Activated CD4-positive, alpha-beta T cell treated with anti-CD3 and anti-CD28 coated beads for 36 hours (primary cell): ENCODE results near the gene GZF1. TPM values are rescaled to one million over a fixed set of nuclear protein-coding genes. Genes with fewer than 3 reads are reported as not detected.
"Not testable (repeated sequence)": the region's sequence is repeated elsewhere in the genome, so short reads cannot be mapped to it uniquely, and the experiment has no call there.

Experiments
- ATAC-seq: fragments of 200-7000 bp; cut with Tn5 transposase; one replicate; pipeline ENCODE4 v1.10.0; 2021; ENCODE audit warnings: mild to moderate bottlenecking, moderate library complexity
- CTCF ChIA-PET: fragments of 350-600 bp; sonication (Branson Sonifier 250); formaldehyde crosslinking; loops from one replicate; lab custom pipeline; 2021; ENCODE audit warnings: antibody characterized with exemption; lab: Charles Lee
- POLR2A ChIA-PET: fragments of 350-600 bp; sonication (Branson Sonifier 250); formaldehyde crosslinking; loops from one replicate; lab custom pipeline; 2021; ENCODE audit warnings: antibody characterized with exemption, inconsistent platforms; lab: Charles Lee
- DNase-seq: peaks from one replicate; pipeline ENCODE4 v3.0.0-alpha.2; 2020
- H3K27ac Mint-ChIP-seq: one replicate; pipeline ENCODE4 v1.8.0; 2021; ENCODE audit warnings: mixed read lengths
- H3K27me3 Mint-ChIP-seq: one replicate; pipeline ENCODE4 v1.8.0; 2021; ENCODE audit warnings: mixed read lengths
- H3K36me3 Mint-ChIP-seq: one replicate; pipeline ENCODE4 v1.8.0; 2021; ENCODE audit warnings: low read depth, mixed read lengths
- H3K4me1 Mint-ChIP-seq: one replicate; pipeline ENCODE4 v1.8.0; 2021; ENCODE audit warnings: mixed read lengths
- H3K4me3 Mint-ChIP-seq: one replicate; pipeline ENCODE4 v1.8.0; 2021; ENCODE audit warnings: mild to moderate bottlenecking, moderate library complexity, mixed read lengths
- H3K9me3 Mint-ChIP-seq: one replicate; pipeline ENCODE4 v1.8.0; 2021; ENCODE audit warnings: low read depth, mixed read lengths
- intact Hi-C, 2 experiments: fragments of 100-400 bp; cut with DNase I in 1 of 2; cut with micrococcal nuclease in 1 of 2; formaldehyde crosslinking; loops; one replicate each; pipeline versions ENCODE4 v1.14.2 to v1.15.1; 2022 to 2024; cut with DNase I, micrococcal nuclease
- total RNA-seq, 2 experiments: library from RNA; stranded (reverse); gene quantifications; one replicate each; pipeline ENCODE4 v1.2.3, GENCODE V29; 2021

Gene GZF1
- total RNA-seq, 2 experiments from 2014 or later = 6.9 to 8.9 TPM

GRCh38 chr20:23346002-23346401 is 16.0 kb upstream of the GZF1 start:
- CTCF ChIA-PET = interaction anchor here (1.4 kb wide), 1 partner anchor 654 kb away, joined by 4 read pairs; no protein-coding TSS in a partner anchor
- POLR2A ChIA-PET = no interaction called here
- no peaks in the 10 kb centered on the region for H3K36me3 Mint-ChIP-seq

DNA sequence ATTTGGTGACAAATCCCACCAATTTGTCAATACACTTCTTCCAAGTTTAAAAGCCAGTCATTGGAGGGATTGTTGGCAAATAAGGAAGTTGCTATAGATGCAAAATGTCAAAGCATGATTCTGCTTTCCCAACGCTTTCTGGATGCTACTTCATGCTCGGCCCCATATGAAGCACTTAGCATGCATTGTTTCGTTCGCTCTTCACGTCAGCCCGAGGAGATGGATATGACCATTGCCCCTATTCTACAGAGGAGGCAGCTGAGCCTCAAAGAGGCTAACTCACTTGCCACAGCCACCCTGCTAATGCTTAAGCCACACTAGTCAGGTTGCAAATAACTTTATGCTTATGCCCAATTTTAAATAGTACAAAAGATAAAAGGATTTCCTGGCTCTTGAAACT is 14.2 kb upstream of the GZF1 start:
- H3K27me3 Mint-ChIP-seq = no peaks in the 10 kb centered on the region
- ATAC-seq (no peak), DNase-seq (no peak)
- no peaks in the 10 kb centered on the region for H3K9me3 Mint-ChIP-seq
- POLR2A ChIA-PET = no interaction called here
- H3K4me1 Mint-ChIP-seq = peaks cover 20% of the 10 kb centered on the region
- intact Hi-C loops = loop anchor here in 1 of 2 experiments (2.0 to 10.0 kb wide), 2 partner anchors 73 to 293 kb away; partner anchors contain the start of gene NAPB
- no peak overlapping the region for H3K27ac Mint-ChIP-seq
- H3K4me3 Mint-ChIP-seq = no peak overlapping the region
- peaks cover 4% of the 10 kb centered on the region for H3K36me3 Mint-ChIP-seq
- CTCF ChIA-PET = interaction anchor here (1.0 to 2.1 kb wide), 2 partner anchors 69 to 74 kb away, joined by 4 to 7 read pairs; partner anchors contain the start of gene NAPB

More at GRCh38 chr20:23346002-23346401, 16.0 kb upstream of the GZF1 start:
- Mint-ChIP-seq H3K9me3 (no peaks in the 10 kb centered on the region), H3K27ac (no peak overlapping the region), H3K27me3 (no peaks in the 10 kb centered on the region), H3K4me1 (peaks cover 11% of the 10 kb centered on the region), H3K4me3 (no peak overlapping the region)
- intact Hi-C loops = loop anchor here in 1 of 2 experiments (10.0 kb wide), 1 partner anchor 291 kb away; no protein-coding TSS in a partner anchor
- DNase-seq (no peak), ATAC-seq (no peak)

DNA sequence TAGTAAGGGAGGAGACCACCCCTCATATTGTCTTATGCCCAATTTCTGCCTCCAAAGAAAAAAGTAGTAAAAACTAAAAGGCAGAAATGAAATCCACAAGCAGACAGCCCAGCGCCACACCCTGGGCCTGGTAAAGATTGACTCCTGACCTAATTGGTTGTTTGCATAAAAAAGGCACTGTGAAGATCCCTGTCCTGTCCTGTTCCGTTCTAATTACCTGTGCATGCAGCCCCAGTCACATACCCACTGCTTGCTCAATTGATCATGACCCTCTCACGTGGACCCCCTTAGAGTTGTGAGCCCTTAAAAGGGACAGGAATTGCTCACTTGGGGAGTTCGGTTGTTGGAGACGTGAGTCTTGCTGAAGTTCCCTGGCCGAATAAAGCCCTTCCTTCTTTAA is 13.5 kb upstream of the GZF1 start:
- ATAC-seq, DNase-seq, H3K9me3 Mint-ChIP-seq, H3K27me3 Mint-ChIP-seq, POLR2A ChIA-PET, H3K36me3 Mint-ChIP-seq: not testable (repeated sequence)
- intact Hi-C loops = loop anchor here in 1 of 2 experiments (2.0 to 10.0 kb wide), 2 partner anchors 72 to 294 kb away; partner anchors contain the start of gene NAPB
- Mint-ChIP-seq H3K4me3 (peak overlapping the region; percentile 9), H3K27ac (peak overlapping the region; percentile 100), H3K4me1 (peaks cover 24% of the 10 kb centered on the region)
- CTCF ChIA-PET = interaction anchor here (1.0 to 2.1 kb wide), 3 partner anchors 10 to 73 kb away, joined by 4 to 12 read pairs (median 7); partner anchors contain the start of gene NAPB

- ATAC-seq (peak; percentile 27), DNase-seq (peak; percentile 21)
- Mint-ChIP-seq H3K4me3 (peak overlapping the region; percentile 85), H3K27ac (peak overlapping the region; percentile 100), H3K9me3 (no peaks in the 10 kb centered on the region), H3K27me3 (no peaks in the 10 kb centered on the region), H3K36me3 (peaks cover 14% of the 10 kb centered on the region), H3K4me1 (peaks cover 24% of the 10 kb centered on the region)
- CTCF ChIA-PET = interaction anchor here (0.9 to 2.5 kb wide), 8 partner anchors 9 to 236 kb away, joined by 3 to 20 read pairs (median 5); partner anchors contain the start of gene NAPB
- POLR2A ChIA-PET = interaction anchor here (0.9 to 2.6 kb wide), 7 partner anchors 9 to 72 kb away, joined by 3 to 15 read pairs (median 4); partner anchors contain the start of gene NAPB
- intact Hi-C loops = loop anchor here (1.0 to 10.0 kb wide), 9 partner anchors 9 to 1643 kb away; partner anchors contain the start of genes NAPB (in 2 of the 2), APMAP (in 1 of the 2), CST9 (in 1 of the 2) and GZF1 (in 1 of the 2)
These were observed 12.4 kb upstream of the GZF1 start for GRCh38 chr20:23349338-23350195.

DNA sequence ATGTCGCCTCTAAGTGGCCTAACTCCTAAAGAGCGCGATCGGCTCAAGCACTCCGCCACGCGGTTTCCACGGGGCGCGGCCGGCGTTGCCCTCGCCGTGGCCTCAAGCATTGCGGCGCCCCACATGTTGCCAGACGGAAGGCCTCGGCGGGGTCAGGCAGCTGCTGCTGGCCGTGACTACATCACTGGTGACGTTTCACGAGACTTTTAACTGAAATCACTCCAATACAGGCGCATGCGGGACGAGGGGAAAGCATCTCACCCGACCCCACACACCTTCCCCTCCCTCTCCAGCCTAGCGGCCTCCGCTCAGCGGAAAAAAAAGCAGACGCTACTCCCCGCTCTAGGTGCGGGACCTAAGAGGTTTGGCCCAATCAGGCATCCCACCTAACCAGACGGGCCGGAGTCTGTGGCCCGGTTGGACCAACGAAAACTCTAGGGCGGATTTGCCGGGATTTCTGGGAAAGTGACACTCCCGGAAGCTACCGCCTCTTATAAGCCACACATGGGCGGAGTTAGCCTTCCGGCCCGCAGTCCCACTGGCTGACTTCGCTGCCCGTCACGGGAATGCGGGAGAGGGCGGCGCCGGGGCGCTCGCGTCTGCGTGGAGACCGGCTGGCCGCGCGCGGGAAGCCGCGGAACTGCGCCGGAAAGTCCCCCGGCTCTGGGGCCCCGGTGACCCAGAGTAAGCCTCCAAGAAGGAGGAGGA is 11.6 kb upstream of the GZF1 start, which contains the start of gene NXT1:
Gene NXT1, plus strand, starts transcription at position 596 of the 708 bp plus-strand sequence. CDS start 3,251 bp downstream, outside the sequence.
- ChIA-PET CTCF (interaction anchor here (0.5 to 2.5 kb wide), 10 partner anchors 8 to 237 kb away, joined by 3 to 20 read pairs (median 4); partner anchors contain the start of genes GZF1 and NAPB), POLR2A (interaction anchor here (0.8 to 2.6 kb wide), 9 partner anchors 8 to 71 kb away, joined by 3 to 15 read pairs (median 4); partner anchors contain the start of gene NAPB)
- no peaks in the 10 kb centered on the region for H3K9me3 Mint-ChIP-seq
- H3K4me3 Mint-ChIP-seq = peak within 1 kb of the TSS; percentile 85
- intact Hi-C loops = loop anchor here (1.0 to 10.0 kb wide), 7 partner anchors 8 to 1642 kb away; partner anchors contain the start of genes APMAP (in 1 of the 2), CST9 (in 1 of the 2), GZF1 (in 1 of the 2) and NAPB (in 1 of the 2)
- no peaks in the 10 kb centered on the region for H3K27me3 Mint-ChIP-seq
- H3K36me3 Mint-ChIP-seq = peaks cover 16% of the 10 kb centered on the region
- peaks cover 24% of the 10 kb centered on the region for H3K4me1 Mint-ChIP-seq
- DNase-seq (peak; percentile 96), ATAC-seq (peak; percentile 93)
- H3K27ac Mint-ChIP-seq = peak within 1 kb of the TSS; percentile 100

DNA sequence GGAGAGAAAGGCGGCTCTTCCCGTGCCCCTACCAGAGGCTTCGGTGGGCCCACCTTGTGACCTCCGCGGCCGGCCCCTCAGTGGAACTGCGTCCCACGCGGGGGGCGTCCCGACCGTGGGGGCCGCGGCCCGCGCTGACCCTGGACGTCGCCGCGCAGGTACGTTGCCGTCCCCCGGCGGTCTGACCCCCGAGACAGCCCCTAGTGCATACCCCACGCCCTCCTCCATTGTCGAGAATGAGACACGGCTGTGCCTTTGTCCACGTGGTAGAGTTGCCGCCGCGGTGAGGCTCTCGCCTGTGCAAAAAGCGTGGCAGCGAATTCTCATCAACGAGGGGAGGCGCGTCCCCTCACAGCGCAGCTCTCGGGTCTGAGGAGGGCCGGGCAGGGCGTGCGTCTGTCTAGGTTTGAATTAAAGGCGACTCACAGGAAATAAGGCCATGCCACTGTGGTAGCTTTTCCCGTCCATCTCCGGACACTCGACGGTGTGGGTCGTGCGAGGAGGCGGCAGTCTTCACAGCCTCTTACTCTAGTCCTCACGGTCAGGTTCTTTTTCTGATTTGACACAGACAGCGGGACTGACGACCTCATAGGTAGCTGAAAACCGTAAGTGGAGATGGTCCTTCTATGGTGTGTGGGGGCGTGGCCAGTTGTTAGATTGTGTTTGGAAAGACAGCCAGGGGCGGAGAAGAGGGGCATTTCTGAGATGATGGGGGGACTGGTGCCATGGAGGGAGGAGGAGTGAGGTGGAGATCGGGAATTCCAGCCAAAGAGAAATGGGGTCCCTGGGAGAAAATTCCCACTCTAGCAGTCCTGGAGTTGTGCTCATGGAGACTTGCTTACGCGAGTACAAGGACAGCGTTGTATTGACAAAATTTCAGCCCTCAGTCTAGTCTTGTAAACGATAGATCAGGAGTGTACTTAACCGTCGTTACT is 10.8 kb upstream of the GZF1 start:
- Mint-ChIP-seq H3K9me3 (no peaks in the 10 kb centered on the region), H3K27ac (peak overlapping the region; percentile 100), H3K36me3 (peaks cover 16% of the 10 kb centered on the region), H3K4me3 (peak overlapping the region; percentile 85), H3K4me1 (peaks cover 24% of the 10 kb centered on the region), H3K27me3 (no peaks in the 10 kb centered on the region)
- ChIA-PET POLR2A (interaction anchor here (0.8 to 2.6 kb wide), 5 partner anchors 7 to 70 kb away, joined by 3 to 15 read pairs (median 3); partner anchors contain the start of gene NAPB), CTCF (interaction anchor here (0.5 to 2.5 kb wide), 5 partner anchors 10 to 95 kb away, joined by 3 to 20 read pairs (median 5); partner anchors contain the start of gene GZF1)
- DNase-seq (peak; percentile 77), ATAC-seq (peak; percentile 28)
- intact Hi-C loops = loop anchor here (1.0 to 10.0 kb wide), 8 partner anchors 7 to 1641 kb away; partner anchors contain the start of genes APMAP (in 1 of the 2), CST9 (in 1 of the 2), GZF1 (in 1 of the 2) and NAPB (in 1 of the 2)

GRCh38 chr20:23356203-23356602 is 5.8 kb upstream of the GZF1 start:
- H3K4me1 Mint-ChIP-seq = peaks cover 24% of the 10 kb centered on the region
- intact Hi-C loops = loop anchor here (5.0 to 10.0 kb wide), 2 partner anchors 211 to 1891 kb away; partner anchors contain the start of gene PYGB (in 1 of the 2)
- ChIA-PET POLR2A (interaction anchor here (1.0 kb wide), 1 partner anchor 65 kb away, joined by 3 read pairs; the partner anchor contains the start of gene NAPB), CTCF (no interaction called here)
- no peaks in the 10 kb centered on the region for H3K9me3 Mint-ChIP-seq
- peaks cover 16% of the 10 kb centered on the region for H3K36me3 Mint-ChIP-seq
- DNase-seq = no peak
- no peaks in the 10 kb centered on the region for H3K27me3 Mint-ChIP-seq
- no peak overlapping the region for H3K4me3 Mint-ChIP-seq
- no peak for ATAC-seq
- no peak overlapping the region for H3K27ac Mint-ChIP-seq

DNA sequence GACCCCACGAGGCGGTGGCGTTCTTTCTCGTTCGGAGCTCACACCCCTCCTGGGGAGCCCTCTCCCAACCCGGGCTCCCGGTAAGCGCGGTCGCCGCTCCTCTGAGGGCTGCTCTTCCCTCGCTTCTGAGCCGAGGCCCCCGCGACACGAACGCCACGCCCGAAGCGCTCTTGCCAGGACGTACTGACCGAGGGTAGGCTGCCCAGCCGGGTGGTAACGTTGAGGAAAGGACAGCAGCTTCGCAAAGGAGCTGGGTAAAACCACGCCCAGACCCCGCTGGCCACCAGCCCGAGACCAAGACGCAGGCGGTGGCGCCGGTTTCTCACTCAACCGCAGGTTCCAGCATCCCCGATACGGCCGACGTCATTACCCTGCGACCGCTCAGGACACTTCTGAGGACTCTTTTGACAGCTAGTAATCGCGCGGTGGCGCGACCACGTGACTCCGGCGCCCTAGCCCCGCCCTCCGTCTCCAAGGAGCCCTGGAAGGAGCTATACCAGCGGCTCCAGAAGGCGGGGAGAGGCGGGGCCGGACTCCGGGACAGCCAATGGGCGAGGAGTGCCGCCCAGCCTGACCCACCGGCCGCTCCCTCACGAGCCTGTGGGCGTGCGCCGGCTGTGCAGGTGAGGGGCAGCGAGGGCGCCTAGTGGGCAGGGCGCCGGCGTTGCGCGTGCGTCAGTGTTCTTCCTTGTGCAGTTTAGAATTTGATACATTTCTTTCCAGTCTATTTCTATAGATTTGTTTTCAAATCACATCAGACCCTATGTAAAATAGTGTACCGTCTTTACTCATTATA is 4.0 kb upstream of the GZF1 start:
- H3K27ac Mint-ChIP-seq = peak overlapping the region; percentile 93
- no peaks in the 10 kb centered on the region for H3K27me3 Mint-ChIP-seq
- intact Hi-C loops = loop anchor here (1.0 to 10.0 kb wide), 4 partner anchors 8 to 1889 kb away; partner anchors contain the start of genes NAPB (in 1 of the 2), NXT1 (in 1 of the 2) and PYGB (in 1 of the 2)
- CTCF ChIA-PET = interaction anchor here (1.1 to 1.7 kb wide), 3 partner anchors 8 to 63 kb away, joined by 4 to 12 read pairs (median 6); partner anchors contain the start of genes NAPB and NXT1
- H3K4me3 Mint-ChIP-seq = peak overlapping the region; percentile 88
- POLR2A ChIA-PET = interaction anchor here (1.1 to 2.0 kb wide), 2 partner anchors 8 to 9 kb away, joined by 3 to 14 read pairs; partner anchors contain the start of gene NXT1
- H3K9me3 Mint-ChIP-seq = no peaks in the 10 kb centered on the region
- H3K4me1 Mint-ChIP-seq = peaks cover 15% of the 10 kb centered on the region
- DNase-seq = peak; percentile 100
- H3K36me3 Mint-ChIP-seq = peaks cover 10% of the 10 kb centered on the region
- peak; percentile 84 for ATAC-seq
